ENCODE measurements around the gene DNAJB6.

The DNAJB6 gene

GRCh38 chr7:157430721-157431120 is 93.9 kb downstream of the DNAJB6 start:
- DNase-seq = no peak

- no peak for DNase-seq
These were observed 94.6 kb downstream of the DNAJB6 start for GRCh38 chr7:157431173-157431950.

- DNase-seq = no peak
These were observed 95.2 kb downstream of the DNAJB6 start for GRCh38 chr7:157431951-157432540.

- no peak for DNase-seq
These were observed 95.7 kb downstream of the DNAJB6 start for GRCh38 chr7:157432541-157432956.

- DNase-seq = no peak
These were observed 96.3 kb downstream of the DNAJB6 start for GRCh38 chr7:157432957-157433576.

- DNase-seq = no peak
These were observed 96.8 kb downstream of the DNAJB6 start for GRCh38 chr7:157433628-157434027.

GRCh38 chr7:157434231-157434630 is 97.4 kb downstream of the DNAJB6 start:
- no peak for DNase-seq

- DNase-seq = no peak
These were observed 97.9 kb downstream of the DNAJB6 start for GRCh38 chr7:157434701-157435100.

- DNase-seq = no peak
These were observed 99.3 kb downstream of the DNAJB6 start for GRCh38 chr7:157436076-157436475.

GRCh38 chr7:157436763-157437480 is 100.1 kb downstream of the DNAJB6 start:
- no peak for DNase-seq

- no peak for DNase-seq
These were observed 100.8 kb downstream of the DNAJB6 start for GRCh38 chr7:157437519-157438061.

- DNase-seq = no peak
These were observed 101.6 kb downstream of the DNAJB6 start for GRCh38 chr7:157438121-157439025.

GRCh38 chr7:157439149-157439548 is 102.3 kb downstream of the DNAJB6 start:
- no peak for DNase-seq

- DNase-seq = no peak
These were observed 103.0 kb downstream of the DNAJB6 start for GRCh38 chr7:157439761-157440160.

GRCh38 chr7:157440346-157441022 is 103.7 kb downstream of the DNAJB6 start:
- no peak for DNase-seq

- no peak for DNase-seq
These were observed 104.2 kb downstream of the DNAJB6 start for GRCh38 chr7:157441023-157441399.

GRCh38 chr7:157442456-157442855 is 105.7 kb downstream of the DNAJB6 start:
- no peak for DNase-seq

GRCh38 chr7:157442993-157443831 is 106.4 kb downstream of the DNAJB6 start:
- DNase-seq = no peak

- no peak for DNase-seq
These were observed 107.4 kb downstream of the DNAJB6 start for GRCh38 chr7:157444011-157444842.

GRCh38 chr7:157444843-157445135 is 108.0 kb downstream of the DNAJB6 start:
- no peak for DNase-seq
